NCI-H526 (cell line): ENCODE data around the gene CHST9.
A peak's percentile ranks its signal among the peaks of the same experiment; 100 is the strongest.
"Not testable (repeated sequence)": the region's sequence is repeated elsewhere in the genome, so short reads cannot be mapped to it uniquely, and the experiment has no call there.

Experiments used
- DNase-seq, 2 experiments: peaks; one replicate each; lab custom pipeline; 2025; lab: John Stamatoyannopoulos, UW

The CHST9 gene

GRCh38 chr18:27093290-27093689, 91.8 kb downstream of the CHST9 start:
- not testable (repeated sequence) for DNase-seq

DNA sequence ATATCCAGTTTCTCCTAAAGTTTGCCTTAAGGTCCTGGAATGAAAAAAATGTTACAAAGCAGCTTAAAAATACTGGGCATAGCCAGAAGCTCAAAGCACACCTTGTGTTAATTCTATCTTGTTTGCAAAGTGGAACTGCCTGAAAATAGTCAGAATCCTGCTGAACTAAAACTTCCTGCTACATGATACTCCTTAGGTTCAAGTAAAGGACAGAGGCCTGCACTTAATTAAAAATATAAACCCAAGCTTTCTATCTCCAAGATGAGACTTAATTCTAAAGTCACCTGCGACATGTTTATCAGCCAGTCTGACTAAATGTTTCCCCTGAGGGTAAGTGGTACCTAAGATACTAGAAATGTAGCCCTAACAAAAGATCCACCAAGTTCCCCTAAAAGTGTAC, 103.4 kb downstream of the CHST9 start:
- no peak for DNase-seq

GRCh38 chr18:27075828-27076227, 109.3 kb downstream of the CHST9 start:
- peak in 1 of 2 experiments; percentile 31 for DNase-seq

DNA sequence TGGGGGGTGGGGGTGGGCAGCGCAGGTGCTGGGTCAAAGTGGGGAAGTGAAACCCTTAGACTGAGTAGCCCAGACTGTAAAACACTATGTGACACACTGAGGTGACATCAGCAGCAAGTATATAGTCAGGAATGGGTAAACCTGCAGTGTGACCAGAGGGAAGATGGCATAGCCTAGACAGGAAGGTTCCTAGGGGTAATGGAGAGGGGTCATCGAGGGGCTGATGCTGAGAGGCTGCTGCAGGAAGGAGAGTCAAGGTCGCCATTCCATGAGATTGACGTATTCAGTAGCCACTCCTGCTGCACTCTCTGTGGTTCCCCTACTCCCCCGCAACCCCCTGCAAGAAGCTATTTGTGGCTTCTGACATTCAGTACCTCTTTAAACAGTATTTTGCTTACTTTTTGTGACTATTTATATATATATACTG, 111.7 kb downstream of the CHST9 start:
- DNase-seq: no peak

DNA sequence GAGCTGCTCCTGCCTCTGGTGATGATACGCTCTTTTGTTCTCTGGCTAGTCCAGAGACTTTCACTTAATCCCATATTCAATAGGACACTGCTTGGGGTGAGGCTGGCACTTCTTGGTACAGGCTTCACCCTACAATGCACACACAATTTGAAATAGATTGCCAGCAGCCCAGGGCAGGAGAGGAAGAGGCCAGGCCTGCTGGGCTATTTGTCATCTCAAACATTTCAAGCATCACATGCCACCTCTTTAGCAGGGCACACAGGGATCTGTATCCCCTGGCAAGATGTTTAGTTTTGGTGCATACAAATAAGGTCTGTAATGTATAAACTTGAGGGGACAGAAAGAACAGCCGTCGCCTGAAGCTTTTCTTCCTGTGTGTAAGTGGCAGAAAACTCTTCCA, 120.4 kb downstream of the CHST9 start:
- DNase-seq: no peak

- DNase-seq: peak; percentile 61 to 71
These were observed 122.3 kb downstream of the CHST9 start for GRCh38 chr18:27062802-27063201.

DNA sequence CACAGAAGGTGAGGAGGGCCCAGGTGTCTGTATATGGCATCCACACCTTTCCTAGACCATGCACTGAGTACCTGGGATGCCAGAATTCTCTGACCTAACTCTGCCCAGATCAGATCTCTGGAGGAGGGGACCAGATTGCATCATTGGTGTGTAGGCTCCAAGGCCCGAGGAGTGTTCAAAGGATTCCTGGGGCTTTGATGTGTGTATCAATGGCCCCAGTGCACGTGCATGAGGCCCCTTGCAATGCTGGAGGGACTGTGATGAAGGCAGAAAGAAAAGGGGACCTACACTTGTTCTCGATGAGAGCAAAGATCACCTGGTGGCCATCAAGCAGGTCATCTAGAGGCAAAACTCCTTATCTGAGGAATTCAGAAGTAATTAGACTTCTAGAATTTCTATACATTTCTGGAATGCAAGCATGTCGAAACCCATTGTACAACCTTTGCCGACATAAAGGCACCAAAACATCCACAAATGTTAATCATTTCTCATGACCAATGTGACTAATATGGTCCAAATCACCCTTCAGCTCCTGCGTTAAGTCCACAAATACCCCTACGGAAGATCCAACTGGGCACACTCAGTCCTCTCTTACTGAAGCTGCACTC, 123.5 kb downstream of the CHST9 start:
- no peak for DNase-seq

DNA sequence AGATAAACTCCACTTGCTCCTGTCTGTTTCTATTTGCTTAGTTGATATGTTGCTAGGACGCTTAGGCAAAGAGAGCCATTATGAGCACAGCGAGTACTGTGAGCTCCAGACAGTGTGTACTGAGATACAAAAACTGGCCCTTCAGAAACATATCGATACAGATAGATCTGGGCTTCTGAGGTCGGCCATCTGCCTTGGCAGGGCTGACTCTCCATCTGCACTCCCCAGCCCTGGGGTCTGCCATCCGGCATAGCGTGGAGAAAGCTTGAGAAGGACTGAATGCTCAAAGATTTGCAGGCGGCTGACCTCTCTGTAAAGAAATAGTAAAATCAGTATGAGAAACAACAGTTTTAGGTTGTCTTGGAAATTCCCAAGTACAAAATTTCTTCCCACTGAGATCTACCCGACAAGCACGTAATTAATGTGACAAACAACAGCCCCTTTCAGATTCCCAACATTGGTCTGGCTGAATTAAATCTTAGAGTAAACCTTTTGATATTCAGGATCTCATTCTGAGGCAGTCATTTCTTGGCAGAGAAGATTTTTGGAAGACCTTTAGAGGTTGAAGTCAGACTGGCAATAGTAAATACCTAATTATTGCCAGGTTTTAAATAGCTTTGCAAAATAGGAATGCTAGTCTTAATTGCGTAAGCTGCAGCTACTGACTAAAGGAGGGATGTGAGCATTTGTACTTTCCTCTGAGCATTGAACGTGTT, 127.4 kb downstream of the CHST9 start:
- DNase-seq: peak; percentile 54 to 59

- no peak for DNase-seq
These were observed 130.2 kb downstream of the CHST9 start for GRCh38 chr18:27054926-27055325.

DNA sequence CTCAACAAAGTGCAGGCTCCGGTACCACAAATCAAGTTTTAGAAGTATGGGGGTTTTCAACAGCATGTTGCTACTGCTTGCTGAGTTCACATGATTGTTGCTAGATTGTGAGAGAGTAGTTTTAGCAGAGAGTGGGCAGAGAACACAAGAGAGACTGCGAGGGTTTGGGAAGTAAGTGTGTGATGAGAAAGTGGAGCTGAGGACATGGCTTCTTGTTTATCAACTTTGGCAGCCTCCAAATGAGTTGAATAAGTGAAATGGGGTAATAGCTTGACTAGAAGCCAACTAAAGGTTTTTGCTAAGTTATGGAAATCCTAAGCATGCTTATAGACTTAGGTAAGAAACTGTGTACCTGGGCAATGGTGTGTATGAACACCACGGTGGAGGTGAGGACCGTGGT, 135.1 kb downstream of the CHST9 start:
- DNase-seq: no peak

GRCh38 chr18:27045342-27045741, 139.8 kb downstream of the CHST9 start:
- no peak for DNase-seq

DNA sequence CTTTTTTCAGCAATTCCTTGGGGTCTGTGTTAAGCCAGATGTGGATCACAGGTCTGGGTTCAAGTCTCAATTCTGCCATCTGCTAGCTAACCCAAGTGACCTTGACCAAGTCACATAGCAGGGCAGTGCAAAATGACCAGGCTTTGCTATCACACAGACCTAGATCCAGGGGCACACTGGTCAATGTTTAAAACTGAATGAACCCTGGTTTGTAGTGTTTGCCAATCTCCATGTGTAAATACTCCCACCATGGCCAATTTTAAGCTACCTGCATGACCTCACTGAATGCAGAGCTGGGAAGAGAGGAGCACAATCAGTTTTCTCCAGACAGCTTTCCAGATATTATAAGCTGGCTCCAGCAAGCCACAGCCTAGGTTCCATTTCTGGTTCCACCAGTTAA, 142.9 kb downstream of the CHST9 start:
- no peak for DNase-seq

GRCh38 chr18:27040796-27041195, 144.3 kb downstream of the CHST9 start:
- no peak for DNase-seq

DNA sequence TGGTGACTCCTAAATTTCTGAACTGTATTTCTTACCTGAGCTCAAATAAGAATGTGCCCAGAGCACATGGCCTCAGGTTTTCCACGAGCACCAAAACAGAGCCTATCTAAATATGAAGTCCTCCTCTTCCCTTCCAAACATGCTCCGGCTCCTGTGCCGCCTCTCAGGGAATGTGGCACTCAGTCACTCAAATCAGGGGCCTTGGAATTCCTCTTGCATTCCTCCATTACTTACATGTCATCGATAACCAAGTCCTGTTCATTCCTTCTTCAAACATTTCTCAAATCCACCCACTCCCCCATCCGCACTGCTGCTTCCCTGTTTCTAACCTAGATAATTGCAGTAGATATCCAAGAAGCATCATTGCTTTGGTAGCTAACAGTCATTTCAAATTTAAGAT, 151.4 kb downstream of the CHST9 start:
- no peak for DNase-seq

GRCh38 chr18:27030421-27030820, 154.7 kb downstream of the CHST9 start:
- no peak for DNase-seq

DNA sequence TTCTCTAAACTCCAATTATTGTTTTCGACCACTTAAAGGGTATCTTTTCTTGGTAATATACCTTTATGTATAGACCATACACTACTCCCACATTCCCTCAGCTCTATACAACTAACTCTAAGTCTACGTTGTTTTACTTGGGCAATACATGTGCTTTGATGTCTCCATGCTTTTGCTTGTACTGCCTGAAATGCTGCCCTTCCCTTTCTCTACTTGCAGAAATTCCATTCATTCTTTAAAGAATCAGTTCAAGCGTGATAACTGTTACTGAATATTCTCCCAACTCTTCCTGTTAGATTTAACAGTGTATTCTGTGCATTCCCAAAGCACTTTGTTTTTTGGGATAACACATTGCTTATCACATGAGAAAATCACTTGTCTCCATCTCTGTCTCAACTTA, 162.6 kb downstream of the CHST9 start:
- DNase-seq: no peak

- peak in 1 of 2 experiments; percentile 39 for DNase-seq
These were observed 167.1 kb downstream of the CHST9 start for GRCh38 chr18:27017901-27018500.

GRCh38 chr18:27014841-27015240, 170.3 kb downstream of the CHST9 start:
- DNase-seq: no peak

GRCh38 chr18:27010784-27011183, 174.3 kb downstream of the CHST9 start:
- no peak for DNase-seq

DNA sequence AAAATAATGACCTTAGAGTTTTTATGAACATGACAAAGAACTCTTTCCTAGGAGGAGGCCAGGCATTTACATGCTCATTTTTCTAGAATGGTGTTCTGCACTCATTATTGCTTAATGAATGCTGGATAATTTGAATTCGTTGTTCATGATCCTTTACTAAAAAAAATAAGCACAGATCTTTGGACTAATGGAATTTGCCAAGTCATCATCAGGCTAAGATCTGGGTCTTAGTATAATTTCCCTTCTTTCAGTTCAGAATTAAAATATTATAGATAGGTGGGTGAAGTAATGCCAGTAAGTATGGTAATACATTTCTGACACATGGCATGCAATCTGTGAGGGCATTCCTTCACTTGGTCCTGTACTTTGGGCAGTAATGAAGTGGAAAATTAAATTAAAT, 175.8 kb downstream of the CHST9 start:
- no peak for DNase-seq

DNA sequence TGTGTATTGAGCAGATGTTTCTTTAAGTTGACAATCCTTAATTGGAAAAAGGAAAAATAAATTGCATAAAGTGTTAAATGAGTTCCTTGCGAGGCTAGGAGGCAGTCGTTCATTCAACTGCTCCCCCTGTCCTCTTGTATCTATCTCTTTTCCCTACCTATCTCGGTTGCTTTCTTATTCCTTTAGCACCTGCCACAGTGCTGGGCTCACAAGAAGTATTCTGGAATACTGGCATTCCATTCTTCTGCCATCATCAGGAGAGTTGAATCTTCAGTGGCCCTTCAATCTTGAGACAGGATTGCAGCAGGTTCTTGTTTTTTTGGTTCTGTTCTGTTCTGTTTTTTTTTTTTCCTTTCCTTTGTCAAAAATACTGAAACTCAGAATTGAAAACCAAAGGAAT, 176.5 kb downstream of the CHST9 start:
- no peak for DNase-seq

GRCh38 chr18:27007880-27008279, 177.2 kb downstream of the CHST9 start:
- no peak for DNase-seq

GRCh38 chr18:27005589-27005988, 179.5 kb downstream of the CHST9 start:
- peak; percentile 17 to 37 for DNase-seq
